ENCODE measurements around the gene CD74. TPM values are rescaled to one million over a fixed set of nuclear protein-coding genes. Genes with fewer than 3 reads are reported as not detected.

CD74 gene
- total and polyA plus RNA-seq, 4 donors = 1,061 to 2,819 (median 1,720) TPM

GRCh38 chr5:150356575-150357294 is 56.0 kb downstream of the CD74 start:
- H3K9me3 ChIP-seq (ENCODE audit: control insufficient read depth in 4 of 4, insufficient read depth in 3 of 4, low read length in 3 of 4) = no peaks in the 10 kb centered on the region
- no peak for TF ChIP-seq CTCF (IDR thresholded peaks at IDR 0.05; ENCODE audit: control extremely low read depth, extremely low read depth)
- WGBS, 2 donors = 67 to 75% methylated on average over 10 of the region's 10 CpGs
- no peaks in the 10 kb centered on the region for H3K27me3 ChIP-seq (ENCODE audit: control insufficient read depth in 3 of 3, insufficient read depth in 3 of 3, low read length in 2 of 3)
- no peak overlapping the region for H3K27ac ChIP-seq (ENCODE audit: low read depth in 1 of 2, low read length in 1 of 2)
- no peak for DNase-seq
- H3K4me1 ChIP-seq (ENCODE audit: control insufficient read depth in 5 of 5, insufficient read depth in 5 of 5, low read length in 5 of 5) = peaks cover 3 to 14% (median 8%) of the 10 kb centered on the region in 5 donors
- no peak for ATAC-seq (ENCODE audit: insufficient read depth, low FRiP score)
- H3K9ac ChIP-seq (ENCODE audit: insufficient read depth in 1 of 2, low read length in 2 of 2) = peak overlapping the region in 1 of 2 donors; percentile 64
- peaks cover 5 to 8% (median 7%) of the 10 kb centered on the region in 4 donors for H3K36me3 ChIP-seq (ENCODE audit: control insufficient read depth in 4 of 4, insufficient read depth in 4 of 4, low read length in 4 of 4)
- H3K4me3 ChIP-seq = no peak overlapping the region

GRCh38 chr5:150355791-150356190 is 56.9 kb downstream of the CD74 start:
- Histone ChIP-seq H3K27me3 (ENCODE audit: control insufficient read depth in 3 of 3, insufficient read depth in 3 of 3, low read length in 2 of 3) (no peaks in the 10 kb centered on the region), H3K9me3 (ENCODE audit: control insufficient read depth in 4 of 4, insufficient read depth in 3 of 4, low read length in 3 of 4) (no peaks in the 10 kb centered on the region), H3K27ac (ENCODE audit: low read depth in 1 of 2, low read length in 1 of 2) (no peak overlapping the region), H3K9ac (ENCODE audit: insufficient read depth in 1 of 2, low read length in 2 of 2) (no peak overlapping the region), H3K4me3 (no peak overlapping the region), H3K36me3 (ENCODE audit: control insufficient read depth in 4 of 4, insufficient read depth in 4 of 4, low read length in 4 of 4) (peaks cover 0 to 3% (median under 1%) of the 10 kb centered on the region in 4 donors), H3K4me1 (ENCODE audit: control insufficient read depth in 5 of 5, insufficient read depth in 5 of 5, low read length in 5 of 5) (peaks cover 3 to 14% (median 10%) of the 10 kb centered on the region in 5 donors)
- DNase-seq = no peak
- WGBS, 2 donors = 81 to 92% methylated on average over 2 of the region's 2 CpGs
- TF ChIP-seq CTCF (IDR thresholded peaks at IDR 0.05; ENCODE audit: control extremely low read depth, extremely low read depth) = no peak
- no peak for ATAC-seq (ENCODE audit: insufficient read depth, low FRiP score)

- Histone ChIP-seq H3K4me1 (ENCODE audit: control insufficient read depth in 5 of 5, insufficient read depth in 5 of 5, low read length in 5 of 5) (peaks cover 0 to 12% (median 4%) of the 10 kb centered on the region in 5 donors), H3K4me3 (no peak overlapping the region), H3K36me3 (ENCODE audit: control insufficient read depth in 4 of 4, insufficient read depth in 4 of 4, low read length in 4 of 4) (no peaks in the 10 kb centered on the region), H3K9ac (ENCODE audit: insufficient read depth in 1 of 2, low read length in 2 of 2) (no peak overlapping the region), H3K9me3 (ENCODE audit: control insufficient read depth in 4 of 4, insufficient read depth in 3 of 4, low read length in 3 of 4) (no peaks in the 10 kb centered on the region), H3K27me3 (ENCODE audit: control insufficient read depth in 3 of 3, insufficient read depth in 3 of 3, low read length in 2 of 3) (no peaks in the 10 kb centered on the region), H3K27ac (ENCODE audit: low read depth in 1 of 2, low read length in 1 of 2) (no peak overlapping the region)
- WGBS, 2 donors = 63 to 74% methylated on average over 3 of the region's 3 CpGs
- DNase-seq (no peak), ATAC-seq (ENCODE audit: insufficient read depth, low FRiP score) (no peak)
- no peak for TF ChIP-seq CTCF (IDR thresholded peaks at IDR 0.05; ENCODE audit: control extremely low read depth, extremely low read depth)
Measured at GRCh38 chr5:150353032-150353675, 59.6 kb downstream of the CD74 start.

Data from lung (tissue), 12 donors.